Neuronal stem cell (in vitro differentiated cells): ENCODE results near the gene ZEB2.

Experiments used
- DNase-seq: peaks from one replicate; pipeline ENCODE4 v3.0.0-alpha.2; 2013; ENCODE audit warnings: low spot score
- H2AFZ ChIP-seq: one replicate; pipeline ENCODE4 v1.6.1; 2013; ENCODE audit warnings: mild to moderate bottlenecking, low read length, inconsistent platforms
- H2AK5ac ChIP-seq: 2 replicates; pipeline ENCODE4 v1.6.1; 2013; ENCODE audit warnings: low read depth, mild to moderate bottlenecking, inconsistent platforms, low read length, moderate library complexity, mixed read lengths
- H2BK120ac ChIP-seq: 2 replicates; pipeline ENCODE4 v1.6.1; 2013; ENCODE audit warnings: low read depth, mild to moderate bottlenecking, inconsistent platforms, low read length, moderate library complexity, mixed read lengths
- H2BK12ac ChIP-seq: one replicate; pipeline ENCODE4 v1.6.1; 2013; ENCODE audit warnings: low read length, inconsistent platforms
- H2BK15ac ChIP-seq: 2 replicates; pipeline ENCODE4 v1.6.1; 2013; ENCODE audit warnings: mild to moderate bottlenecking, low read length, inconsistent platforms, mixed read lengths
- H2BK5ac ChIP-seq: one replicate; pipeline ENCODE4 v1.6.1; 2013; ENCODE audit warnings: inconsistent platforms, mild to moderate bottlenecking, low read length, moderate library complexity
- H3K14ac ChIP-seq: one replicate; pipeline ENCODE4 v1.6.1; 2013; ENCODE audit warnings: low read length, inconsistent platforms
- H3K18ac ChIP-seq: 2 replicates; pipeline ENCODE4 v1.6.1; 2013; ENCODE audit warnings: low read length, inconsistent platforms
- H3K23ac ChIP-seq: 2 replicates; pipeline ENCODE4 v1.6.1; 2013; ENCODE audit warnings: low read depth, mild to moderate bottlenecking, mixed read lengths, low read length, inconsistent platforms; ENCODE audit not compliant: poor library complexity
- H3K27ac ChIP-seq: replicated peaks from 3 replicates; pipeline ENCODE4 v1.5.1; 2013; ENCODE audit warnings: low read length, inconsistent platforms
- H3K27me3 ChIP-seq, 3 experiments: 2 replicates each; pipeline ENCODE4 v1.6.1; 2013; ENCODE audit warnings: low read length in 3 of 3, mild to moderate bottlenecking in 2 of 3, inconsistent platforms in 1 of 3, low read depth in 1 of 3, mixed read lengths in 1 of 3, moderate library complexity in 1 of 3; ENCODE audit not compliant: control insufficient read depth in 3 of 3, insufficient read depth in 3 of 3
- H3K36me3 ChIP-seq, 2 donors: replicated peaks in 1 of 2; 2 replicates each; pipeline ENCODE4 v1.6.1; 2013; ENCODE audit warnings: low read length in 2 of 2; ENCODE audit not compliant: control insufficient read depth in 2 of 2, insufficient read depth in 2 of 2
- H3K4ac ChIP-seq: 2 replicates; pipeline ENCODE4 v1.6.1; 2013; ENCODE audit warnings: inconsistent platforms, mild to moderate bottlenecking, low read length, moderate library complexity
- H3K4me1 ChIP-seq, 2 donors: 1 replicate in 1 of 2; 2 replicates in 1 of 2; pipeline ENCODE4 v1.6.1; 2013; ENCODE audit warnings: low read length in 2 of 2, low read depth in 1 of 2; ENCODE audit not compliant: control insufficient read depth in 2 of 2, insufficient read depth in 1 of 2
- H3K4me2 ChIP-seq: one replicate; pipeline ENCODE4 v1.6.1; 2013; ENCODE audit warnings: mild to moderate bottlenecking, low read length, inconsistent platforms; ENCODE audit not compliant: insufficient read depth, poor library complexity, severe bottlenecking
- H3K4me3 ChIP-seq, 2 donors: 2 replicates each; pipeline ENCODE4 v1.5.1; 2013; ENCODE audit warnings: low read length in 2 of 2, mild to moderate bottlenecking in 2 of 2, inconsistent platforms in 1 of 2, moderate library complexity in 1 of 2
- H3K79me1 ChIP-seq: one replicate; pipeline ENCODE4 v1.6.1; 2013; ENCODE audit warnings: low read depth, mild to moderate bottlenecking, inconsistent platforms, low read length, moderate library complexity
- H3K9ac ChIP-seq: one replicate; pipeline ENCODE4 v1.6.1; 2013; ENCODE audit warnings: mild to moderate bottlenecking, low read depth, low read length, inconsistent platforms; ENCODE audit not compliant: poor library complexity
- H3K9me3 ChIP-seq, 2 donors: replicated peaks in 1 of 2; 2 replicates each; pipeline versions ENCODE3 to v1.6.1; 2013; ENCODE audit warnings: low read length in 2 of 2, mild to moderate bottlenecking in 2 of 2, inconsistent platforms in 1 of 2, low read depth in 1 of 2, mixed read lengths in 1 of 2, moderate library complexity in 1 of 2; ENCODE audit not compliant: control insufficient read depth in 2 of 2, insufficient read depth in 1 of 2
- H4K8ac ChIP-seq: one replicate; pipeline ENCODE4 v1.6.1; 2013; ENCODE audit warnings: low read depth, mild to moderate bottlenecking, inconsistent platforms, low read length, moderate library complexity
- H4K91ac ChIP-seq: one replicate; pipeline ENCODE4 v1.6.1; 2013; ENCODE audit warnings: low read length, low read depth, mild to moderate bottlenecking, inconsistent platforms; ENCODE audit not compliant: poor library complexity
- WGBS, 2 donors: extraction: QIAGEN DNeasy Blood & Tissue Kit; methylation state at CpG; one replicate each; pipeline ENCODE4 v1.1.7; 2013; ENCODE audit warnings: missing lambda C conversion rate in 2 of 2, mixed read lengths in 1 of 2; ENCODE audit not compliant: insufficient read length in 2 of 2, insufficient replicate concordance in 1 of 2; ENCODE audit errors: extremely low coverage in 2 of 2; 5-methylcytosine and 5-hydroxymethylcytosine counted together

The ZEB2 gene

DNA sequence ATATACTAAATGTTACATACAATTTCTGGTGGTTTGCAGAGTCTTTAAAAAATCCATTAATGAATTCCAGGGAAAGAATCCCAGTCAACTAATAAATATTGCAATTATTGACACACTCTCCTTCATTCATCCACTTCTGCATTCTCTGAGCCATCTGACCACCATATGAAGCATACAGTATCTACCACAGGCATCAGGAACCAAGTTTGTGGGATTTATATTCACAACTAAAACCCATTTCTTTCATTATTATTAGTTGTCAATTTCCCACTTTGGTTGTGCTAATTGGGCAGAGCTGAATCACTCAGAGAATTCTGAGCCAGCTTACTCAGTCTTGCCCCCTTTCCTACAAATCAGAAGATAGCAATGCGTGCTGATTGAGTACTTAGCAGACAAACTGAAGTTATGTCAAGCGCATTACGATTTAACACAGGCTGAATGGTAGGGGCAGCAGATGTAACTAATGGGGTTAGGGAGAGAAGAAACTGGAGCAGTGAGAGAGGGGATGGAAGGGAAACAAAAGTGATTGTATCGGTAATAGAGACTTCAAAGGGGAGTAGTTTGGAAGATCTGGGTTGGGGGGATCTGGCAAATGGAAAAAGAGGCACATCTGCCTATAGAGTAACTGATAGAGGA lies 52.3 kb downstream of the ZEB2 start:
- Histone ChIP-seq H3K4me2 (no peak overlapping the region), H3K18ac (no peak overlapping the region), H2BK5ac (no peak overlapping the region), H3K9me3 (no peaks in the 10 kb centered on the region), H2BK15ac (no peak overlapping the region), H4K8ac (no peak overlapping the region), H2AFZ (no peak overlapping the region), H3K36me3 (peaks cover 0 to 44% of the 10 kb centered on the region in 2 donors), H3K4ac (no peak overlapping the region), H3K27me3 (no peaks in the 10 kb centered on the region), H2AK5ac (no peak overlapping the region), H4K91ac (no peak overlapping the region), H2BK120ac (no peak overlapping the region), H3K9ac (no peak overlapping the region), H3K4me1 (peaks cover 19 to 58% of the 10 kb centered on the region in 2 donors), H3K23ac (no peak overlapping the region), H3K27ac (peak overlapping the region; percentile 35), H3K79me1 (no peaks in the 10 kb centered on the region), H3K4me3 (no peak overlapping the region), H2BK12ac (no peak overlapping the region), H3K14ac (no peak overlapping the region)
- no peak for DNase-seq
- no CpG with 5 or more reads among the region's 4 CpGs for WGBS, 2 donors

DNA sequence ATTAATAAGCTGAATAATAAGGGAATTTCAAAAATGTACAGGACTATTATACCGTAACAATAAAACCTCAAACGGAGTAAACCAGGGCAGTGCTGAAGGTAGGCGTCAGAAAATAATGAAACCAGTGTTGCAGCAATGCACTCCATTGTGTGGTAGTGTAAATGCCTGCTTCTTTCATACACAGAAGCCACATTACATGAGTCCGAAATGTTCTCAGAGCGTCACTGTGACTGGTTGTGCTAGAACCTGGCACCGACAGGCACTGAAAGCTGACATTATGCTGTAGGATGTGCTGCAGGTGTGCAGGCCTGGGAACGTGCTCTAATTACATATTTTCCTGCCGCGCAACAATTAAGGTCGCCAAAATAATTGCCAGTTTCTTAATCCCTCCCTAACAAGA lies 53.3 kb downstream of the ZEB2 start:
- no peaks in the 10 kb centered on the region for H3K9me3 ChIP-seq
- no peak for DNase-seq
- H2BK12ac ChIP-seq = no peak overlapping the region
- no peak overlapping the region for H4K91ac ChIP-seq
- peaks cover 19 to 63% of the 10 kb centered on the region in 2 donors for H3K4me1 ChIP-seq
- H2BK120ac ChIP-seq = no peak overlapping the region
- peak overlapping the region; percentile 69 for H3K18ac ChIP-seq
- no CpG with 5 or more reads among the region's 10 CpGs for WGBS, 2 donors
- peak overlapping the region; percentile 26 for H3K9ac ChIP-seq
- no peak overlapping the region for H4K8ac ChIP-seq
- H2AFZ ChIP-seq = no peak overlapping the region
- no peak overlapping the region for H3K4me2 ChIP-seq
- H3K79me1 ChIP-seq = no peaks in the 10 kb centered on the region
- H3K27ac ChIP-seq = peak overlapping the region; percentile 4
- H3K4ac ChIP-seq = no peak overlapping the region
- H3K27me3 ChIP-seq = no peaks in the 10 kb centered on the region
- peaks cover 0 to 34% of the 10 kb centered on the region in 2 donors for H3K36me3 ChIP-seq
- H2BK5ac ChIP-seq = no peak overlapping the region
- H2AK5ac ChIP-seq = no peak overlapping the region
- no peak overlapping the region for H2BK15ac ChIP-seq
- no peak overlapping the region for H3K4me3 ChIP-seq
- no peak overlapping the region for H3K14ac ChIP-seq
- no peak overlapping the region for H3K23ac ChIP-seq

DNA sequence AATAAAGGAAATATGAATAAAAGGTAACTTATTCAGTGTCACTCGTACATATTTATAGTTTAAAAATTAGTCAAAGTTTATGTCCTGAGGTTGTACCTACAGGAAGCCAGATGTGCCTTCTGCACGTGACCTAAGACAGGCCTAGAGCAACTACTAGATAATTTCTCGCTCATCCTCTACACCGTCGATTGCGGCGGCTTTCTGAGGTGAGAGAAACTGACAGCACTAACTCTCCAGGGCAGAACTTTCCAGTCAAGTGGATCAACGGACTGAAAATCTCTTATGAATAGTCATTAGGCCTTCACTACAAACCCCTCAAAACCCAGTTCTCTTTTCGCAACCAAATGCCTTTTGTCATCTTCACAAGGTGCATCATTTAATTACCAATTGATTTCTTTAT lies 54.2 kb downstream of the ZEB2 start:
- H3K27ac ChIP-seq = no peak overlapping the region
- no peak overlapping the region for H3K4ac ChIP-seq
- no peaks in the 10 kb centered on the region for H3K79me1 ChIP-seq
- H2AFZ ChIP-seq = no peak overlapping the region
- no CpG with 5 or more reads among the region's 9 CpGs for WGBS, 2 donors
- H2AK5ac ChIP-seq = no peak overlapping the region
- H3K14ac ChIP-seq = no peak overlapping the region
- H3K4me3 ChIP-seq = no peak overlapping the region
- H3K9ac ChIP-seq = no peak overlapping the region
- H3K4me1 ChIP-seq = peaks cover 20 to 63% of the 10 kb centered on the region in 2 donors
- no peaks in the 10 kb centered on the region for H3K27me3 ChIP-seq
- DNase-seq = no peak
- no peaks in the 10 kb centered on the region for H3K9me3 ChIP-seq
- H3K4me2 ChIP-seq = no peak overlapping the region
- H4K91ac ChIP-seq = no peak overlapping the region
- no peak overlapping the region for H2BK5ac ChIP-seq
- no peak overlapping the region for H2BK15ac ChIP-seq
- no peak overlapping the region for H2BK120ac ChIP-seq
- no peak overlapping the region for H3K18ac ChIP-seq
- no peak overlapping the region for H4K8ac ChIP-seq
- peaks cover 0 to 34% of the 10 kb centered on the region in 2 donors for H3K36me3 ChIP-seq
- H2BK12ac ChIP-seq = no peak overlapping the region
- no peak overlapping the region for H3K23ac ChIP-seq

DNA sequence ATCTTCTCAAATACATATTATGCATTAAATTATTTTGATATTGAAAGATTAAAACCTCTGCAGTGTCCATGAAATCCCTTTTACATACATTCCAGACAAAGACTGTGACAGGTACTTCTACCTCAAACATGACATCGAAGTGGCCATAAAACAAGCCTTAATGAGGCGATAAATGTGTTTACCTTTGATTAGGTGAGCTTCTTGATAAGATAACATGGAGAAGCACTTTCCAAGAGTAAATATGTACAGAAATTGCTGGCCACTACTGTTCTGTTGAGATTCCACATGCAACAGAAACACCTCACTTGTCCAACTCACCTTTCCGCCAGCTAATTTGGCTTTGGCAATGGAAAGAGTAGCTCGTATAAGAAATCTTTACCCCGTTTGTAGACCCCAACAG lies 55.2 kb downstream of the ZEB2 start:
- Histone ChIP-seq H3K4me1 (peaks cover 22 to 63% of the 10 kb centered on the region in 2 donors), H2BK15ac (no peak overlapping the region), H3K9ac (no peak overlapping the region), H4K91ac (no peak overlapping the region), H3K14ac (no peak overlapping the region), H2AK5ac (no peak overlapping the region), H3K9me3 (no peaks in the 10 kb centered on the region), H2BK120ac (no peak overlapping the region), H4K8ac (no peak overlapping the region), H3K4me2 (no peak overlapping the region), H2AFZ (no peak overlapping the region), H3K36me3 (peaks cover 0 to 38% of the 10 kb centered on the region in 2 donors), H3K27me3 (no peaks in the 10 kb centered on the region), H3K23ac (no peak overlapping the region), H2BK12ac (no peak overlapping the region), H2BK5ac (no peak overlapping the region), H3K79me1 (no peaks in the 10 kb centered on the region), H3K27ac (no peak overlapping the region), H3K4ac (no peak overlapping the region), H3K18ac (no peak overlapping the region), H3K4me3 (no peak overlapping the region)
- no peak for DNase-seq
- WGBS, 2 donors = no CpG with 5 or more reads among the region's 5 CpGs
